ENCODE measurements around the gene CHTF8. TPM values are rescaled to one million over a fixed set of nuclear protein-coding genes. Genes with fewer than 3 reads are reported as not detected.
A peak's percentile ranks its signal among the peaks of the same experiment; 100 is the strongest.

CHTF8 gene
- total RNA-seq, 1 donor = 52.1 TPM

GRCh38 chr16:69109486-69110270 lies 22.7 kb downstream of the CHTF8 start:
- no peaks in the 10 kb centered on the region for H3K79me2 ChIP-seq (ENCODE audit: insufficient read depth, low read length)
- H3K36me3 ChIP-seq (ENCODE audit: insufficient read depth, low read length) = peaks cover 22% of the 10 kb centered on the region

GRCh38 chr16:69108905-69109252 lies 23.5 kb downstream of the CHTF8 start:
- Histone ChIP-seq H3K9me3 (ENCODE audit: low read depth, low read length) (no peaks in the 10 kb centered on the region), H3K36me3 (ENCODE audit: insufficient read depth, low read length) (peaks cover 17% of the 10 kb centered on the region), H4K20me1 (ENCODE audit: insufficient read depth, low read length) (peaks cover 32% of the 10 kb centered on the region), H3K4me1 (ENCODE audit: insufficient read depth, low read length) (peaks cover 15% of the 10 kb centered on the region), H3K27me3 (ENCODE audit: insufficient read depth, low read length) (no peaks in the 10 kb centered on the region), H3K4me3 (ENCODE audit: insufficient read depth, low read length) (no peak overlapping the region), H2AFZ (ENCODE audit: low read length) (no peak overlapping the region), H3K4me2 (ENCODE audit: insufficient read depth, low read length) (no peak overlapping the region), H3K27ac (ENCODE audit: low read depth, low read length) (no peak overlapping the region), H3K79me2 (ENCODE audit: insufficient read depth, low read length) (no peaks in the 10 kb centered on the region)
- TF ChIP-seq CTCF (IDR thresholded peaks at IDR 0.05; ENCODE audit: extremely low read depth, low read depth, low read length) = no peak
- no peak for DNase-seq (ENCODE audit: insufficient read length, low spot score, missing footprints)

More at GRCh38 chr16:69109486-69110270, 22.7 kb downstream of the CHTF8 start:
- Histone ChIP-seq H3K9me3 (ENCODE audit: low read depth, low read length) (no peaks in the 10 kb centered on the region), H3K4me1 (ENCODE audit: insufficient read depth, low read length) (peaks cover 15% of the 10 kb centered on the region), H3K27me3 (ENCODE audit: insufficient read depth, low read length) (no peaks in the 10 kb centered on the region), H2AFZ (ENCODE audit: low read length) (no peak overlapping the region), H3K4me2 (ENCODE audit: insufficient read depth, low read length) (no peak overlapping the region), H3K27ac (ENCODE audit: low read depth, low read length) (no peak overlapping the region), H4K20me1 (ENCODE audit: insufficient read depth, low read length) (peaks cover 36% of the 10 kb centered on the region), H3K4me3 (ENCODE audit: insufficient read depth, low read length) (no peak overlapping the region)
- no peak for TF ChIP-seq CTCF (IDR thresholded peaks at IDR 0.05; ENCODE audit: extremely low read depth, low read depth, low read length)
- no peak for DNase-seq (ENCODE audit: insufficient read length, low spot score, missing footprints)

GRCh38 chr16:69108064-69108904 lies 24.1 kb downstream of the CHTF8 start:
- Histone ChIP-seq H3K9me3 (ENCODE audit: low read depth, low read length) (no peaks in the 10 kb centered on the region), H3K27me3 (ENCODE audit: insufficient read depth, low read length) (no peaks in the 10 kb centered on the region), H3K27ac (ENCODE audit: low read depth, low read length) (no peak overlapping the region), H4K20me1 (ENCODE audit: insufficient read depth, low read length) (peaks cover 32% of the 10 kb centered on the region), H3K4me3 (ENCODE audit: insufficient read depth, low read length) (peak overlapping the region; percentile 77), H3K4me2 (ENCODE audit: insufficient read depth, low read length) (peak overlapping the region; percentile 77), H3K79me2 (ENCODE audit: insufficient read depth, low read length) (no peaks in the 10 kb centered on the region), H3K36me3 (ENCODE audit: insufficient read depth, low read length) (peaks cover 17% of the 10 kb centered on the region), H3K4me1 (ENCODE audit: insufficient read depth, low read length) (peaks cover 15% of the 10 kb centered on the region), H2AFZ (ENCODE audit: low read length) (no peak overlapping the region)
- no peak for DNase-seq (ENCODE audit: insufficient read length, low spot score, missing footprints)
- TF ChIP-seq CTCF (IDR thresholded peaks at IDR 0.05; ENCODE audit: extremely low read depth, low read depth, low read length) = no peak

Measured in osteoblast (primary cell).